Activated naive CD4-positive, alpha-beta T cell treated with anti-CD3 and anti-CD28 coated beads, Interleukin-2, amount 50 U/mL, for 72 hours (primary cell): ENCODE results near the gene UCN. TPM values are rescaled to one million over a fixed set of nuclear protein-coding genes. Genes with fewer than 3 reads are reported as not detected.
"Not testable (repeated sequence)": the region's sequence is repeated elsewhere in the genome, so short reads cannot be mapped to it uniquely, and the experiment has no call there.

Experiments
- ATAC-seq, 2 donors: fragments of 150-1000 bp; cut with Tn5 transposase; 2 replicates each; pipeline ENCODE4 v1.10.0; 2021; ENCODE audit warnings: mild to moderate bottlenecking in 2 of 2, moderate library complexity in 2 of 2
- DNase-seq, 2 donors: peaks; one replicate each; pipeline ENCODE4 v3.0.0; 2021 to 2022; ENCODE audit warnings: low spot score in 2 of 2
- H3K27ac Mint-ChIP-seq, 2 donors: one replicate each; pipeline ENCODE4 v1.8.0; 2022; ENCODE audit warnings: mild to moderate bottlenecking in 2 of 2, mixed read lengths in 2 of 2
- H3K36me3 Mint-ChIP-seq, 2 donors: one replicate each; pipeline ENCODE4 v1.8.0; 2022; ENCODE audit warnings: mixed read lengths in 2 of 2
- H3K9me3 Mint-ChIP-seq, 2 donors: one replicate each; pipeline ENCODE4 v1.8.0; 2022; ENCODE audit warnings: mixed read lengths in 2 of 2
- total RNA-seq, 2 donors: library from RNA; stranded (reverse); gene quantifications; one replicate each; pipeline ENCODE4 v1.2.3, GENCODE V29; 2022

Gene UCN
- total RNA-seq, 2 donors from 2014 or later, result 1.6 to 3.6 TPM

DNA sequence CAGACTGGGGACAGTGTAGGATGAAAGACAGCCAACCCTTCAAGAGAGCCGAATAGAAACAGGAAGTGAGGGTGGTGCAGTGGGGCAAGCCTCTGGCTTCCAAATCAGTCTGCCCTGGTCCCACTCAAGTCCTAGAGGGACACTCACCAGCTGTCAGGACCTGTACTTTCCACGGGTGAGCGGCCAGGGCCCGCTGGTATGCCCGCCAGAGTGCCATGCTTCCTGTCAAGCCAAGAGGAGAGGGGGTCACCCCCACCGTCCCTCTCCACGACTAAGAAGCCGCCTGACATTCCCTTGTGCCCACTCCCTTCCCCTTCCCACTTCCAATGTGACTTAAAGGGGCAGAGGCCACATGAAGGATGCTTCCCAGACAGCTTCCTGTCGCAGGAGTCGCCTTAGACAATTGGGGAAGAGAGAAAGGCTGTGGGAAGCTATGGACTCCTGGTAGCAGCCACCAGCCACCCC is 14.1 kb upstream of the UCN start:
- peak; percentile 7 to 11 for ATAC-seq
- no peaks in the 10 kb centered on the region for H3K9me3 Mint-ChIP-seq
- DNase-seq, result peak in 1 of 2 donors; percentile 57

DNA sequence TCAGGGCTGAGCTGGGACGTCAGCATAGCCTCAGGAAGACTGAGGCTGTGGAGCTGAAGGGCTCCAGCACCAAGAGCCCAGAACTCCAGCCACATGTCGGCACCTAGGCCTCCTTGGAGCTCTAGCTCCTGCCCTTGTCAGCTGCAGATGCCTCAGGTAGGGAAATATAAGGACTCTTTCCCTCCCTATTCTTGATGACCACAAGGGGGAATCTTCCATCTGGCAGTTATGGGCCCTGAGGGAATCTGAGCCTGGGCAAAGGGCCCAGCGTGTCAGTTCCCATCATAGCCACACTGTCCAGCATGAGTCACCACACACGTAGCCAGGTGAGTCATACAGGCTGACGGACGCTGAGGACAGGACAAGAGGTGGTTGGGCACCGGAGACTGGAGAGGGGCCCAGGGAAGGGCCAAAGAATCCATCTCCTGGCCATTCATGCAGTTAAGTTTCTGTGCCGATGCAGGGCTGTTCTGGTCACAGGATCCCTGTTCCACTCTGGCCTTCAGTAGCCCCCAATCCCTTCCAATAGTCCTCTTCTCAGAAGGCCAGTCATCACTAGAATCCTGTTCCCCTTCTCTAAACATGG is 12.8 kb upstream of the UCN start:
- peaks cover 6 to 7% of the 10 kb centered on the region in 2 donors for H3K36me3 Mint-ChIP-seq
- DNase-seq, result peak in 1 of 2 donors; percentile 59
- ATAC-seq, result peak in 1 of 2 donors; percentile 39
- H3K27ac Mint-ChIP-seq, result peak overlapping the region in 1 of 2 donors; percentile 98
- no peaks in the 10 kb centered on the region for H3K9me3 Mint-ChIP-seq

More for the DNA sequence above, 14.1 kb upstream of the UCN start:
- peak overlapping the region; percentile 97 to 98 for H3K27ac Mint-ChIP-seq
- peaks cover 11 to 17% of the 10 kb centered on the region in 2 donors for H3K36me3 Mint-ChIP-seq

DNA sequence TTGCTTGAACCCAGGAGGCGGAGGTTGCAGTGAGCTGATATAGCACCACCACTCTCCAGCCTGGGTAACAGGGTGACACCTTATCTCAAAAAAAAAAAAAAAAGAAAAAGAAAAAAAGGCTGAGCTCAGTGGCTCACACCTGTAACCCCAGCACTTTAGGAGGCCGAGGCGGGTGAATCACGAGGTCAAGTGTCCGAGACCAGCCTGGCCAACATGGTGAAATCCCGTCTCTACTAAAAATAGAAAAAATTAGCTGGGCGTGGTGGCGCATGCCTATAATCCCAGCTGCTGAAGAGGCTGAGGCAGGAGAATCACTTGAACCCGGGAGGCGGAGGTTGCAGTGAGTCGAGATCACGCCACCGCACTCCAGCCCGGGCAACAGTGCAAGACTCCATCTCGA is 11.6 kb upstream of the UCN start:
- not testable (repeated sequence) for H3K27ac Mint-ChIP-seq, H3K36me3 Mint-ChIP-seq, ATAC-seq, H3K9me3 Mint-ChIP-seq, DNase-seq

DNA sequence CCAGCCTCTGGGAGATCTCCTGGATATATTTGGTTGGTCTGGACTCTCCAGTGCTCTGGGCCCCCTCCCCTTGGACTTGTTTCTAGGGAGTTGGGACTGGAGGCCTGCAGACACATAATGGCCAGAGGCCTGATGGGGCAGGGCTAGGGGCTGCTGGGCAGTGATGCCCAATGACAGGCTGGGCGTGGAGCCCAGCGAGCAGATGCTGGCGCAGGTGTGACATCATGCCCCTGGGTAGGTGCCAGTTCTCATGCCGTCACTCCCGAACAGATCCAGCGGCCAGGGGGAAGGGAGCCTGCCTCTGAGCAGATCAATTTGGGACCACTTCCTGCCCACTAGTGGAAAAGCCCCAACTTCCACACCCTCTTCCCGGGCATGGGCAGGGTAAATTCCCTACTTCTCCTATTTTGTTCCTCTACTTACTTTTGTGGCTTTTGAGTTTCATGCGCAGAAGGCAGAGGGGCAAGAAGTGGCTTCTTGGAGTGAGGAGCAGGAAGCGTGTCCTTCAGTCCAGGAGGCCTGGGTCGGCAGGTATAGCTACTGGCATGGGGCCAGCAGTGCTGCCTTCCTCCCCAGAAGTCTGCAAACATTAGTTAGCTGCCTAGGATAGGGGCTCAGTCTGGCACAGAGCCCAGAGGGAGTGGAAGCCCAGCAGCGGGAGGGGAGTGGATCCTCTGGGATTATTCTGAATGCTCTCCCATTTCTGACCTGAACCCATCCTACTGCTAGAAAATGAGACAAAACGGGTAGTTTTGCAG is 8.6 kb upstream of the UCN start:
- H3K9me3 Mint-ChIP-seq, result no peaks in the 10 kb centered on the region
- no peak for DNase-seq
- ATAC-seq, result no peak
- H3K27ac Mint-ChIP-seq, result no peak overlapping the region
- H3K36me3 Mint-ChIP-seq, result no peaks in the 10 kb centered on the region

DNA sequence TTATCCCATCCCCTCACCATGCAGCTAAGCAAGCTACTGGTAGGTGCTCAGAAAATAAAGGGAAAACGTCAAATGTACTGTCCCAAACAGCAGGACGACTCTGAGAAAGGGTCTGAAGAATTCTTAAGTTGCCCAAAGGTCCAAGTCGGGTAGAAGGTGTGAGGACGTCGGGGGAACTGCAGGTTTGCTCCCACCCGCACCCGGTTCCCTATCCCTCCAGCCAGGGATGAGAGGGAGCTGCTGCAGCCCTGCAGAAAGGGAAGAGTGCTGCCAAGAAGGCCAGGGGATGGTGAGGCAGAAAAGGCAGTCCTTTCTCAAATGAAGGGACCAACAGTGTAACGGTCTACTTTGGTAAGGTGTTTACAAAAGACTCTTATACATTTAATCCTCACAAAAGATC is 6.9 kb upstream of the UCN start:
- ATAC-seq, result no peak
- no peaks in the 10 kb centered on the region for H3K9me3 Mint-ChIP-seq
- H3K27ac Mint-ChIP-seq, result no peak overlapping the region
- no peak for DNase-seq
- H3K36me3 Mint-ChIP-seq, result no peaks in the 10 kb centered on the region

DNA sequence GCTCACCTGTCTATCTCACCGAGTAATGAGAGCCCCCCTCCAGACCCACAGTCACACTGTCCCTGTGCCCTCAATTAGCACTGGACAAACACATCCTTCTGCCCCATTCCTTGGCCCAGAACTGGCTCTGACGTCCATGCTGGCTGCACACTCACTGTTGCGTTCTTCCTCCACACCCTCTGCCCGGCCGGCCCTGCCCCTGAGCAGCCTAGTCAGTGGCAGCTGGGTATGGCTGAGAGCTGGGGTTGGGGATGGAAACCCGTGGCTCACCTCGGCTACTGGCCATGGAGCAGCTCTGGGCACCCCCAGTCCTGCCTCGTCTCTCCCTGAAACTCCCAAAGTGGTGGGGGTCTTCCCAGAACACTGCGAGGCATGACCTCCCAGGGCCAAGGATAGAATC is 6.5 kb upstream of the UCN start:
- ATAC-seq (no peak), DNase-seq (no peak)
- Mint-ChIP-seq H3K36me3 (peaks cover 2 to 4% of the 10 kb centered on the region in 2 donors), H3K27ac (no peak overlapping the region), H3K9me3 (no peaks in the 10 kb centered on the region)

DNA sequence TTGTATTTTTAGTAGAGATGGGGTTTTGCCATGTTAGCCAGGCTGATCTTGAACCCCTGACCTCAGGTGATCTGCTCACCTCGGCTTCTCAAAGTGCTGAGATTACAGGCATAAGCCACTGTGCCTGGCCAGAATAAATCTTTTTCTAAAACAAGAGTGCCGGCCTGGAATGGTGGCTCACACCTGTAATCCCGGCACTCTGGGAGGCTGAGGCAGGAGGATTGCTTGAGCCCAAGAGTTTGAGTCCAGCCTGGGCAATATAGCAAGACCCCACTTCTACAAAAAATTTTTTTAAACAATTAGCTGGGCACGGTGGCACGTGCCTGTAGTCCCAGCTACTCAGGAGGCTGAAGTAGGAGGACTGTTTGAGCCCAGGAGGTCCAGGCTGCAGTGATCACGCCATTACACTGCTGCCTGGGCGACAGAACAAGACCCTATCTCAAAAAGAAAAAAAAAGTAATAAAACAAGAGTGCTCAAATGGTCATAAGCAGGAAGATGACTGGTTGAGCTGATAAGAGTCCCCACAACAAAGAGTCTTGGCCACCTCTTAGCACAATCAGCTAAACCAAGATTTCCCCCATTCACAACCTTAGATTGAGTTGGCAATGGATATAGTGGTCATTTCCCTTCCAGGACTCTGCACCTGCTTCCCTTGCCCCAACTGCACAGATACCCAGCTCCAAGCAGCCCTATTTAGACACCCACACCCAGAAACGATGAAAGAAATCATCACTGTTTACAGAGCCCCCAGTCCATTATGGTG is 5.8 kb upstream of the UCN start:
- H3K27ac Mint-ChIP-seq, result no peak overlapping the region
- peaks cover 6 to 7% of the 10 kb centered on the region in 2 donors for H3K36me3 Mint-ChIP-seq
- H3K9me3 Mint-ChIP-seq, result no peaks in the 10 kb centered on the region
- no peak for DNase-seq
- no peak for ATAC-seq

DNA sequence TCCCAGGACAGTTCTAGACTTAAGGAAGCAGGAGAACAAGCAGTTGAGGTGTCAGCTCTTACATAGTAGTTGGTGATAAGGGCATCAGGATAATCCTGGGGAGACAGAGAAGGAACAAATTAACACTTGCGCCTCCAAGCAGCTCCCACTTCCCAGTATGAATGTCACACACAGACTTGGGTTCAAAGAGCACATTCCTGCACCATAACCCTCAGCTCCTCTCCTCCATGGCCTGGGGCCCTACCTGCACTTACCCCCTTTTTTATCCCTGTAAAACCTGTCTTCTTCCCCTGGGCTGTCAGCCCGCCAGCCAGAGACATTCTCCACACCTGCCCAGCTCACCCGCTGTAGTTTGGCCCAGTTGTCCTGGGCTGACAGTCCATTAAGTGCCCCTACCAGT is 3.9 kb upstream of the UCN start:
- no peaks in the 10 kb centered on the region for H3K9me3 Mint-ChIP-seq
- ATAC-seq (no peak), DNase-seq (no peak)
- no peak overlapping the region for H3K27ac Mint-ChIP-seq
- H3K36me3 Mint-ChIP-seq, result peaks cover 7 to 12% of the 10 kb centered on the region in 2 donors

DNA sequence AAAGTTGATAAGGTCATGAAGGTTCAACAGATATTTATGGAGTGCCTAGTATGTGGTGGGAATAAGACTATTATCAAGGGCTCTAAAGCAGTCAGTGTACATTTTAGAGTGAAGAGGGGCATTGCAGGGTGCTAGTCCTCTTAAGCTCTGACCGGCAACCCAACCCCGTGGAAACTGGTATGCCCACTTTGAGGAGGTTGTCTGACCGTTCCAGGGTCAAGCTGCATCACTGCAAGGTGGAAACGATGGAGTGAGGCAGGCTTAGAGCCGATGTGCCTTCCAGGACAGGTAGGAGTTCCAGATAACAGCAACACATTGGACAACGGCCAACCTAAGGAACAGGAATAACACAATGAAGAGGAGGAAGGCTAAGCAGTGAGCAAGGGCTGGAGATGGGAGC is 1.4 kb upstream of the UCN start:
- H3K9me3 Mint-ChIP-seq, result no peaks in the 10 kb centered on the region
- no peak for ATAC-seq
- peaks cover 7 to 12% of the 10 kb centered on the region in 2 donors for H3K36me3 Mint-ChIP-seq

DNA sequence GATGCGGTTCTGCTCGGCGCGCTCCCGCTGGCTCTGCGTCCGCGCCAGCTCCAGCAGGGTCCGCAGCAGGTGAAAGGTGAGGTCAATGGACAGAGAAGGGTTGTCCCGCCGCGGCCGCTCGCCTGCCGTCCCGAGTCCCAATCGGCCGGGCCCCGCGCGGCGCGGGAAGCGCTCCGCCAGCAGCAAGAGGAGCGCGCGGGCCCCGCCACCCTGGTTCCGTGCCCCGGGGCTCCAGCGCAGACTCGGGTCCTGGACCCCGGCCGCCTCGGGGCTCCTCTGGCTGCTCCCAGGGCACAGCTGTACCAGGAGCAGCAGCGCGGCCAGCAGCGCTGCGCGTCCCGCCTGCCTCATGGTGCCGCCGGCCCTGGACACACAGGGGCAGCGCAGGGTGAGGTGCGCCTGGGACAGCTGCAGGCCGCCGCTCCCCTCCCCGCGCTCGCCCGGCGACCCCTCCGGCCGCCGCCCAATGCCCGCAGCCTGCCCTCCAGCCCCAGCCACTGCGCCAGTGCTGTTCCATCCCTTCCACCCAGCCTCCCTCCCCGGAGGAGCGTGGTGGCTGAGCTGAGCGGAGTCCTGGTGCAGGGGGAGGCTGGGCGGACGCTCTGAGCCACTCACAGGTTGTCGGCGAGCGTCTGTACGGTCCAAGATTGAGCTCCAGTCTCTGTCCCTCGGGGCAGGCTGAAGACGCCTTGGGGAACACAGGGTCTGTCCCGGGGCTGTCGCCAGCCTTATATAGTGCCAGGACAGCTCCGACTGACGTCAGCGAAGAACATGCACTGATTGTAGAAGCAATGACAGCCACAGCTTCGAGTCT is 493 bp downstream of the UCN start:
- ATAC-seq (no peak), DNase-seq (no peak)
- Mint-ChIP-seq H3K9me3 (no peaks in the 10 kb centered on the region), H3K36me3 (peaks cover 7 to 12% of the 10 kb centered on the region in 2 donors), H3K27ac (no peak overlapping the region)

More for the DNA sequence above, 1.4 kb upstream of the UCN start:
- DNase-seq, result no peak
- H3K27ac Mint-ChIP-seq, result no peak overlapping the region

DNA sequence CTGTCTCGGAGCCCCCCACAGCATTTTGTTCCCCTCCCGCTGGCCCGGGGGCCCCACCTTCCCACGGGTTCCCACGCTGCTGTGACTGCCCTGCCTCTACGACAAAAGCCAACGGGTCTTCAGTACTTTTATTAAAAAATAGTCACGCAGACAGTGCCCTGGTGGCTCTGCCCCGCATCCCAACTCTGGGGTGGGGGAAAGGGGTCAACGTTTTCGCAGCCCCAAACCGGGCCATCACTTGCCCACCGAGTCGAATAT is 1.0 kb downstream of the UCN start:
- DNase-seq (no peak), ATAC-seq (no peak)
- Mint-ChIP-seq H3K36me3 (peaks cover 7 to 12% of the 10 kb centered on the region in 2 donors), H3K9me3 (no peaks in the 10 kb centered on the region), H3K27ac (no peak overlapping the region)

DNA sequence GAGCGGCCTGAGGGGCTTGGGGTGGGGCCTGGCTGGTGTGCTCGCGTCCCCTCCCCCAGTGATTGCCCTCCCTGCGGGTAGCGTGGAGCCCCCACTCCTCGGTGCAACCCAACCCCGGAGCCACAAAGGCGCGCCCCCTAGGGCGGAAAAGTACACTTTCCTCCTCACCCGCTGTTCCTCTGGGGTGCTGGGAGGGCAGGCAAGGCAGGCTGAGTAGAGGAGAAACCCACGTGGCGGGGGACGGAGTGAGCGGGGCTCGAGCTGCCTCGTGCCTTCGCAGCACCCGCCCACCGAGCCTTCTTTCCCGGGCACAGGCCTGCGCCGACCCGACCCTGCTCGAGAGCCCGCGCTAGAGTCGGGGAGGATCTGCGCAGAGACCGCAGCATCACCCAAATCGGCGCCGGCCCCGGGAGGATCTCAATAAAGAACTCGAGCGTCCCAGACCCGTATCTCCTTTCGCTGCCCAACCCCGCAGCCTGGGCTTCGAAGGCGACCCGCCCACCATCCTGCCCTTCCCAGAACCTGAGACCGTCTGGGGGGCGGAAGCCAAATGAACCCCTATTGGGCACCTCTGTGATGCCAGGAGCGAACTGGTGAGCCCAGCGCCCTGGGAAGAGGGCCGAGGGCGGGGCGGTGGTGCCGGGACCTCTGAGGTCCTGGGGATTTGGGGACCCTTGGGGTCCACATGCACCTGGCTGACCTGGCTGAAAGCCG is 1.5 kb downstream of the UCN start:
- no peaks in the 10 kb centered on the region for H3K9me3 Mint-ChIP-seq
- ATAC-seq (peak; percentile 29 to 49), DNase-seq (peak in 1 of 2 donors; percentile 33)
- H3K27ac Mint-ChIP-seq, result no peak overlapping the region
- peaks cover 7 to 12% of the 10 kb centered on the region in 2 donors for H3K36me3 Mint-ChIP-seq

DNA sequence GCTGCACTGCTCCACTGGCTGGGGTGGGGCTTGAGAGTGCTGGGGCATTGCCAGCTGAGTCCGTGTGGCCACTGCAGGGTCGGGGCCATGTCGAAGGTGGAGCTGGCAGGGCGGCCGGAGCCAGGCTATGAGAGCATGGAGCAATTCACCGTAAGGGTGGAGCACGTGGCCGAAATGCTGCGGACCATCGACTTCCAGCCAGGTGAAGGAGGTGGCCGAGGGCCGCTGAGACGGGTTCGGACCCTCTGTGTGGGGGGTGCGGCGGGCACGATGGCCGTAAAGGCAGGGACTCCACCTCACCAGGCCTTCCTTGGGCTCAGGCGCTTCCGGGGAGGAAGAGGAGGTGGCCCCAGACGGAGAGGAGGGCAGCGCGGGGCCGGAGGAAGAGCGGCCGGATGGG is 2.1 kb downstream of the UCN start:
- ATAC-seq (peak; percentile 10 to 18), DNase-seq (no peak)
- H3K27ac Mint-ChIP-seq, result no peak overlapping the region
- no peaks in the 10 kb centered on the region for H3K9me3 Mint-ChIP-seq
- peaks cover 7 to 12% of the 10 kb centered on the region in 2 donors for H3K36me3 Mint-ChIP-seq

DNA sequence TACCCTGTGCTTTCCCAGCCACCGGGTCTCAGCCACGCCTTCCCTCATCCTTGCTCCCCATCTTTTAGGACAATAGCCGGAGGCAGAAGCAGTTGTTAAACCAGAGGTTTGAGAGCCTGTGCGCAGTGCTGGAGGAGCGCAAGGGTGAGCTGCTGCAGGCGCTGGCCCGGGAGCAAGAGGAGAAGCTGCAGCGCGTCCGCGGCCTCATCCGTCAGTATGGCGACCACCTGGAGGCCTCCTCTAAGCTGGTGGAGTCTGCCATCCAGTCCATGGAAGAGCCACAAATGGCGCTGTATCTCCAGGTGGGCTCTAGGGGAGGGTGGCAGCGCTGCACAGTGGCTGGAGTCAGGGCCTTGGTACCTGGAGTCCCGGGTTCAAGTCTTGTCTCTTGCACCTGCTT is 2.7 kb downstream of the UCN start:
- Mint-ChIP-seq H3K36me3 (peaks cover 7 to 12% of the 10 kb centered on the region in 2 donors), H3K9me3 (no peaks in the 10 kb centered on the region), H3K27ac (no peak overlapping the region)
- no peak for DNase-seq
- no peak for ATAC-seq

DNA sequence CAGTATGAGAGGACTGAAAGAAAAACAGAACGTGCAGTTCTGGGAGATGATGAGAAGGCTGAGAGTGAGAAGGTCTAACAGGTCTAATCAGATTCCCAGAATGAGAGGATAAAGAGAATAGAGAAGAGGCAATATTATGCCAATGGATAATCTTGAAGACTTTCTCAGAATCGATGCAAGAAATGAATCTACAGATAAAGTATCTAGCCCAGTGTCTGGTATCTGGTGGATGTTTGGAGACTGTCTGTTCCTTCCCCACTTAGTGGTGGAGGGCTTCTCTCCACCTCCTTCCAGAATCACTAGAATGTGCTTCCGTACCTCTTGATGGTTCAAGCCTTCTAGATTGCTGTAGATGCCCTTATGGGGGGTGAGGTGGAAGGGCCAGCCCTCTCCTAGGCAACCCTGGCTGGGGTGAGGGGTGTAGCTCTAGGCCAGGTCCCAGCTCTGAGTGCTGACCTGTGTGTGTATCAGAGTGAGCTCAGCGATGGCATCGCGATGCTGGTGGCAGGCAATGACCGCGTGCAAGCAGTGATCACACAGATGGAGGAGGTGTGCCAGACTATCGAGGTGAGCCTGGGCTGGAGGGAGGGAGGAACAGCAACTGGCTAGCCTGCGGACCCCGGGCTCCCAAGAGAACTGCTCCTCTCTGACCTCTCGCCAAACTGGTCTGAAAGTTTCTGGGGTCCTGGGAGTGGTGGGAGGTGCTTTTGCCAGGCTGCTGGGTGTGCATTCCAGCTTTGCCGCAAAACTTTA is 3.6 kb downstream of the UCN start:
- DNase-seq, result no peak
- H3K36me3 Mint-ChIP-seq, result peaks cover 2 to 10% of the 10 kb centered on the region in 2 donors
- no peak overlapping the region for H3K27ac Mint-ChIP-seq
- ATAC-seq, result no peak
- H3K9me3 Mint-ChIP-seq, result no peaks in the 10 kb centered on the region
